Spleen (tissue), 11 donors: ENCODE measurements around the gene TEX22. TPM values are rescaled to one million over a fixed set of nuclear protein-coding genes. Genes with fewer than 3 reads are reported as not detected.
A peak's percentile ranks its signal among the peaks of the same experiment; 100 is the strongest.

Source experiments
- DNase-seq: peaks from one replicate; pipeline ENCODE4 v3.0.0-alpha.2; 2020
- H3K27ac ChIP-seq, 8 donors: fragments of 200-600 bp; sonication (generic) in 7 of 8; 1 replicate in 4 of 8; 2 replicates in 4 of 8; pipeline versions ENCODE4 v1.5.0 to v1.8.0; 2016 to 2021; ENCODE audit warnings: inconsistent platforms in 4 of 8, mild to moderate bottlenecking in 4 of 8, moderate library complexity in 1 of 8
- H3K27me3 ChIP-seq, 7 donors: fragments of 200-600 bp; sonication (generic) in 6 of 7; replicated peaks in 1 of 7; 1 replicate in 4 of 7; 2 replicates in 3 of 7; pipeline versions ENCODE4 v1.5.0 to v1.8.0; 2016 to 2021; ENCODE audit warnings: inconsistent platforms in 3 of 7, mild to moderate bottlenecking in 1 of 7
- H3K36me3 ChIP-seq, 6 donors: fragments of 200-600 bp; sonication (generic) in 5 of 6; 1 replicate in 4 of 6; 2 replicates in 2 of 6; pipeline versions ENCODE4 v1.5.0 to v1.8.0; 2016 to 2021; ENCODE audit warnings: inconsistent platforms in 2 of 6
- H3K4me1 ChIP-seq, 6 donors: fragments of 200-600 bp; sonication (generic) in 5 of 6; 1 replicate in 3 of 6; 2 replicates in 3 of 6; pipeline versions ENCODE4 v1.5.0 to v1.8.0; 2016 to 2021; ENCODE audit warnings: inconsistent platforms in 3 of 6
- H3K4me3 ChIP-seq, 8 donors: fragments of 200-600 bp; sonication (generic) in 7 of 8; 1 replicate in 4 of 8; 2 replicates in 4 of 8; pipeline versions ENCODE4 v1.5.0 to v1.8.0; 2016 to 2021; ENCODE audit warnings: inconsistent platforms in 4 of 8, mild to moderate bottlenecking in 4 of 8, moderate library complexity in 2 of 8
- H3K9me3 ChIP-seq, 8 donors: fragments of 200-600 bp; sonication (generic) in 7 of 8; 1 replicate in 4 of 8; 2 replicates in 4 of 8; pipeline versions ENCODE4 v1.5.0 to v1.8.0; 2016 to 2021; ENCODE audit warnings: inconsistent platforms in 4 of 8
- POLR2A ChIP-seq, 3 donors: fragments of 450-650 bp; IDR thresholded peaks; one replicate each; pipeline ENCODE4 v1.5.1; 2017; ENCODE audit warnings: antibody characterized with exemption in 3 of 3, mild to moderate bottlenecking in 1 of 3
- POLR2AphosphoS5 ChIP-seq, 3 donors: sonication (generic); formaldehyde crosslinking; IDR thresholded peaks; one replicate each; pipeline ENCODE4 v1.5.1; 2017; ENCODE audit warnings: antibody characterized with exemption in 3 of 3
- WGBS, 5 donors: extraction: QIAGEN DNeasy Blood & Tissue Kit in 3 of 5; methylation state at CpG; one replicate each; pipeline versions ENCODE4 v1.1.5 to v1.1.7; 2013 to 2018; 5-methylcytosine and 5-hydroxymethylcytosine counted together
- intact Hi-C: fragments of 100-400 bp; cut with DNase I; formaldehyde crosslinking; loops from one replicate; pipeline ENCODE4 v1.15.0; 2023; ENCODE audit warnings: low total_unique reads
- polyA plus RNA-seq, 3 donors: library from polyadenylated mRNA; stranded (reverse); fragments of 200-250 nt; gene quantifications; one replicate each; pipeline ENCODE4 v1.2.1, GENCODE V29; 2013
- total RNA-seq, 7 donors: library from RNA; depleted of rRNA in 3 of 7; stranded (reverse); fragments of >200 nt in 3 of 7; fragmentation: NEBNext Ultra II Directional in 4 of 7; extraction: Animal tissue kit (Norgen Biotek cat#: 25700) in 4 of 7; gene quantifications; one replicate each; pipeline versions ENCODE4 v1.1.0 to v1.2.1, GENCODE V29; 2016 to 2021
- TF ChIP-seq, protein P1 (sequence below), 11 experiments: fragments of 200-600 bp in 7 of 11; fragments of 450-650 bp in 4 of 11; sonication (generic) in 4 of 11; IDR thresholded peaks in 8 of 11; conservative IDR thresholded peaks in 3 of 11; 1 replicate in 7 of 11; 2 replicates in 4 of 11; pipeline versions ENCODE4 v1.4.0 to v1.8.0; 2016 to 2021; ENCODE audit warnings: antibody characterized with exemption in 11 of 11, inconsistent platforms in 4 of 11, mild to moderate bottlenecking in 1 of 11
- donor health status: healthy with polysubstance abuse.
- donor health status: DM: no; HTN: no; CAD: no; lungs with moderate emphysema.
- donor health status: DM: no; HTN: no; CAD: no.
- donor health status: Bipolar disorder and iron deficiency.
- donor health status: healthy.
- donor health status: DM: no; HTN: no; CAD: no.
- donor health status: DM: yes; HTN: yes; CAD: no.

Gene TEX22
- total and polyA plus RNA-seq, 10 donors = 0.33 to 5.3 (median 1.0) TPM

DNA sequence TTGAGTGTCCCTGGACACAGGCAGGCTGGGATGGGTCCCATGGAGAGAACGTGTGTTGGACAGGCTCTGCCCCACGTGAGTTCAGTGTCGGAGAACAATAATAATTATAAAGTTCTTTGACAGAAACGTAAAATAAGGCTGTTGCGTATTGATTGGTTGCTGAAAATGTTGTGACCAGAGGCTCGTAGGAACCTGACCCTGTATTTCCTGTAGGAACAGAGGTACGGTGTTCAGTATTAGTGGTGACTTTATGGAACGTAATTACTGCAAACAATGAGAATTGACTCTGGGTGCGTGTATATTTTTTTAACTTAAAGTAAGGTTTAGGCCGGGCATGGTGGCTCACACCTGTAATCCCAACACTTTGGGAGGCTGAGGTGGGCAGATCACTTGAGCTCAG, 29.1 kb downstream of the TEX22 start:
- Histone ChIP-seq H3K9me3 (peaks cover 0 to 9% (median 7%) of the 10 kb centered on the region in 8 donors), H3K27me3 (no peaks in the 10 kb centered on the region), H3K4me1 (peaks cover 0 to 71% (median 8%) of the 10 kb centered on the region in 6 donors), H3K4me3 (no peak overlapping the region), H3K36me3 (peaks cover 0 to 40% (median 4%) of the 10 kb centered on the region in 6 donors), H3K27ac (no peak overlapping the region)
- TF ChIP-seq POLR2A (IDR thresholded peaks at IDR 0.05) (no peak), POLR2AphosphoS5 (IDR thresholded peaks at IDR 0.05) (no peak)
- TF ChIP-seq, protein P1, sequence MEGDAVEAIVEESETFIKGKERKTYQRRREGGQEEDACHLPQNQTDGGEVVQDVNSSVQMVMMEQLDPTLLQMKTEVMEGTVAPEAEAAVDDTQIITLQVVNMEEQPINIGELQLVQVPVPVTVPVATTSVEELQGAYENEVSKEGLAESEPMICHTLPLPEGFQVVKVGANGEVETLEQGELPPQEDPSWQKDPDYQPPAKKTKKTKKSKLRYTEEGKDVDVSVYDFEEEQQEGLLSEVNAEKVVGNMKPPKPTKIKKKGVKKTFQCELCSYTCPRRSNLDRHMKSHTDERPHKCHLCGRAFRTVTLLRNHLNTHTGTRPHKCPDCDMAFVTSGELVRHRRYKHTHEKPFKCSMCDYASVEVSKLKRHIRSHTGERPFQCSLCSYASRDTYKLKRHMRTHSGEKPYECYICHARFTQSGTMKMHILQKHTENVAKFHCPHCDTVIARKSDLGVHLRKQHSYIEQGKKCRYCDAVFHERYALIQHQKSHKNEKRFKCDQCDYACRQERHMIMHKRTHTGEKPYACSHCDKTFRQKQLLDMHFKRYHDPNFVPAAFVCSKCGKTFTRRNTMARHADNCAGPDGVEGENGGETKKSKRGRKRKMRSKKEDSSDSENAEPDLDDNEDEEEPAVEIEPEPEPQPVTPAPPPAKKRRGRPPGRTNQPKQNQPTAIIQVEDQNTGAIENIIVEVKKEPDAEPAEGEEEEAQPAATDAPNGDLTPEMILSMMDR (IDR thresholded peaks at IDR 0.05 in 8 of 11, conservative IDR thresholded peaks at IDR 0.05 in 3 of 11) = no peak
- no peak for DNase-seq
- WGBS, 5 donors = 91 to 98% (median 96%) methylated on average over 10 of the region's 10 CpGs
- intact Hi-C loops = no loop called here

- Histone ChIP-seq H3K4me3 (no peak overlapping the region), H3K4me1 (peaks cover 0 to 67% (median 3%) of the 10 kb centered on the region in 6 donors)
These were observed 29.7 kb downstream of the TEX22 start for GRCh38 chr14:105427936-105428485.

GRCh38 chr14:105430042-105430441, 31.7 kb downstream of the TEX22 start:
- H3K9me3 ChIP-seq = peaks cover 0 to 9% (median 7%) of the 10 kb centered on the region in 8 donors
- TF ChIP-seq POLR2AphosphoS5 (IDR thresholded peaks at IDR 0.05) = no peak
- TF ChIP-seq, protein P1 (IDR thresholded peaks at IDR 0.05 in 8 of 11, conservative IDR thresholded peaks at IDR 0.05 in 3 of 11) = no peak
- TF ChIP-seq POLR2A (IDR thresholded peaks at IDR 0.05) = no peak
- intact Hi-C loops = no loop called here
- 77 to 90% (median 85%) methylated on average over 6 of the region's 6 CpGs for WGBS, 5 donors
- DNase-seq = no peak
- H3K27ac ChIP-seq = peak overlapping the region in 3 of 8 donors; percentile 13 to 45 (median 31)
- no peaks in the 10 kb centered on the region for H3K27me3 ChIP-seq
- peaks cover 0 to 59% (median 3%) of the 10 kb centered on the region in 6 donors for H3K4me1 ChIP-seq
- H3K4me3 ChIP-seq = no peak overlapping the region
- peaks cover 0 to 33% (median 4%) of the 10 kb centered on the region in 6 donors for H3K36me3 ChIP-seq

More at GRCh38 chr14:105427936-105428485, 29.7 kb downstream of the TEX22 start:
- WGBS, 5 donors = 80 to 88% (median 83%) methylated on average over 9 of the region's 9 CpGs
- DNase-seq = no peak
- TF ChIP-seq POLR2A (IDR thresholded peaks at IDR 0.05) (no peak), POLR2AphosphoS5 (IDR thresholded peaks at IDR 0.05) (no peak)
- TF ChIP-seq, protein P1 (IDR thresholded peaks at IDR 0.05 in 8 of 11, conservative IDR thresholded peaks at IDR 0.05 in 3 of 11) = no peak
- intact Hi-C loops = no loop called here
- H3K36me3 ChIP-seq = peaks cover 0 to 40% (median 4%) of the 10 kb centered on the region in 6 donors
- H3K27me3 ChIP-seq = no peaks in the 10 kb centered on the region
- peaks cover 0 to 9% (median 7%) of the 10 kb centered on the region in 8 donors for H3K9me3 ChIP-seq
- H3K27ac ChIP-seq = no peak overlapping the region

DNA sequence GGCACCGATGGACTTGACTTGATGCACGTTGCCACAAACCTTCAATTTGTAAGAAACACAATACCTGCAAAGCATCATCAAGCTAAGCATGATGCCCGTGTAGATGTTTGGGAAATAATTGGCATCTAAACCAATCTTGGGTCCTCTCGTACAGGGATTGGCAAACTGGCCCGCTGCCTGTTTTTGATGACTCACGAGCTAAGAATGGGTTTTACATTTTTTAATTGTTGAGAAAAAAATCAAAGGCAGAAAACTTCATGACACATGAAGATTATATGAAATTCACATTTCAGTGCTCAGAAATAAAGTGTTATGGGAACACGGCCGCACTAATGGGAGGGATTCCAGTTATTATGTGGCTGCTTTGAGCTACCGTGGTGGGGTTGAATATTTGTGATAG, 32.2 kb downstream of the TEX22 start:
- peaks cover 0 to 9% (median 7%) of the 10 kb centered on the region in 8 donors for H3K9me3 ChIP-seq
- TF ChIP-seq POLR2A (IDR thresholded peaks at IDR 0.05) (no peak), POLR2AphosphoS5 (IDR thresholded peaks at IDR 0.05) (no peak)
- TF ChIP-seq, protein P1 (IDR thresholded peaks at IDR 0.05 in 8 of 11, conservative IDR thresholded peaks at IDR 0.05 in 3 of 11) = no peak
- peaks cover 0 to 28% (median 4%) of the 10 kb centered on the region in 6 donors for H3K36me3 ChIP-seq
- H3K27ac ChIP-seq = peak overlapping the region in 3 of 8 donors; percentile 13 to 45 (median 31)
- H3K27me3 ChIP-seq = no peaks in the 10 kb centered on the region
- intact Hi-C loops = no loop called here
- peaks cover 0 to 61% (median 3%) of the 10 kb centered on the region in 6 donors for H3K4me1 ChIP-seq
- no peak for DNase-seq
- 74 to 80% (median 77%) methylated on average over 9 of the region's 9 CpGs for WGBS, 5 donors
- H3K4me3 ChIP-seq = no peak overlapping the region
